Measurements from ENCODE around the gene SLC38A5. TPM values are rescaled to one million over a fixed set of nuclear protein-coding genes. Genes with fewer than 3 reads are reported as not detected.

Gene SLC38A5
- total and polyA plus RNA-seq, 2 donors = 8.7 to 19.6 TPM

DNA sequence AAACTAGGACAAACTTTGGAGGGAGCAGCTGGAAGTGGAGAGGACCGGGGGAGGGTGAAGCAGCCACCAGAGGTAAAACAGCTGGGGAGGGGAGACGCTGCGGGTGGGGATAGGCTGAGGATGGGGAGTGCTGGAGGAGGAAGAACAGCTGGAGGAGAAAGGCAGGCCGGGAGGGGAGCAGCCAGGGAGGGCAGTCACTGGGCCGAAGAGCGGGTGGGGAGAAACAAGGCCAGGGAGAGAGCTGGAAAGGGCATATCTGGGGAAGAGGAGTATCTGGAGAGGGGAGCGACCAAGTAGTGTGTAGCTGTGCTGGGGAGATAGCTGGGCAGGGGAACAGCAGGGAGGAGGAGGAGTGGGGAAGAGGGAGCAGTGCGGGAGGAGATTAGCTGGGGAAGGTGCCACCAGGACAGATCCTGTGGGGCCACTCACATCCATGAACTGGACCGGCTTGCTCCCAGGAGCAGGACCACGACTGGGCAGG, 2.7 kb downstream of the SLC38A5 start:
- 92% methylated on average over 10 of the region's 10 CpGs for WGBS
- no peak overlapping the region for H3K4me3 ChIP-seq (ENCODE audit: low read length in 2 of 2)
- no peak for DNase-seq (ENCODE audit: low read depth in 6 of 9, low spot score in 9 of 9)

DNA sequence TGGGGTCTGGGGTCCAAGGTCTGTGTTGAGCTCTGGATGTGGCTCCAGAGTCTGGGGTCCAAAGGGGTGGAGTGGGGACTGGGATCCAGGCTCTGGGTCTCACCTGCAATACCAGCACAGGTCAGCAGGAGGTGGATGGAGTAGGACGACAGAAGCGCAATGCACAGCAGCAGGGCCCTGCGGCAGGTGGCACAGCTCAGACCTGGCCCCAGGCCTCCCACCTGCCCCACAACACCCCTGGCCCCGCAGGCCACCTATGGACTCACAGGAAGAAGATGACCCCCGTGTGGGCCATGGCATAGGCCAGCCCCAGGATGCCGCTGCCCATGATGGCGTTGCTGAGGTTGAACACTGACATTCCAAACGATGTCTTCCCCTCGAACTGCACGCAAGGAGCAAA, 3.4 kb downstream of the SLC38A5 start:
- H3K4me1 ChIP-seq (ENCODE audit: control insufficient read depth in 2 of 2, insufficient read depth in 2 of 2, low read length in 2 of 2) = peaks cover 5 to 11% of the 10 kb centered on the region in 2 donors
- WGBS = 99% methylated on average over 10 of the region's 10 CpGs
- no peaks in the 10 kb centered on the region for H3K27me3 ChIP-seq (ENCODE audit: control insufficient read depth in 2 of 2, insufficient read depth in 1 of 2, low read length in 1 of 2)
- no peak overlapping the region for H3K27ac ChIP-seq (ENCODE audit: low read depth in 1 of 2, low read length in 1 of 2)
- no peak for DNase-seq (ENCODE audit: low read depth in 6 of 9, low spot score in 9 of 9)
- H3K9me3 ChIP-seq (ENCODE audit: control insufficient read depth in 2 of 2, insufficient read depth in 1 of 2, low read length in 1 of 2) = peaks cover 0 to 3% of the 10 kb centered on the region in 2 donors
- peaks cover 3 to 9% of the 10 kb centered on the region in 2 donors for H3K36me3 ChIP-seq (ENCODE audit: control insufficient read depth in 2 of 2, insufficient read depth in 2 of 2, low read length in 1 of 2)
- H3K4me3 ChIP-seq (ENCODE audit: low read length in 2 of 2) = no peak overlapping the region

More for the DNA sequence above, 2.7 kb downstream of the SLC38A5 start:
- Histone ChIP-seq H3K9me3 (ENCODE audit: control insufficient read depth in 2 of 2, insufficient read depth in 1 of 2, low read length in 1 of 2) (peaks cover 0 to 3% of the 10 kb centered on the region in 2 donors), H3K27ac (ENCODE audit: low read depth in 1 of 2, low read length in 1 of 2) (no peak overlapping the region), H3K27me3 (ENCODE audit: control insufficient read depth in 2 of 2, insufficient read depth in 1 of 2, low read length in 1 of 2) (no peaks in the 10 kb centered on the region), H3K4me1 (ENCODE audit: control insufficient read depth in 2 of 2, insufficient read depth in 2 of 2, low read length in 2 of 2) (peaks cover 5 to 11% of the 10 kb centered on the region in 2 donors), H3K36me3 (ENCODE audit: control insufficient read depth in 2 of 2, insufficient read depth in 2 of 2, low read length in 1 of 2) (peaks cover 3 to 4% of the 10 kb centered on the region in 2 donors)

DNA sequence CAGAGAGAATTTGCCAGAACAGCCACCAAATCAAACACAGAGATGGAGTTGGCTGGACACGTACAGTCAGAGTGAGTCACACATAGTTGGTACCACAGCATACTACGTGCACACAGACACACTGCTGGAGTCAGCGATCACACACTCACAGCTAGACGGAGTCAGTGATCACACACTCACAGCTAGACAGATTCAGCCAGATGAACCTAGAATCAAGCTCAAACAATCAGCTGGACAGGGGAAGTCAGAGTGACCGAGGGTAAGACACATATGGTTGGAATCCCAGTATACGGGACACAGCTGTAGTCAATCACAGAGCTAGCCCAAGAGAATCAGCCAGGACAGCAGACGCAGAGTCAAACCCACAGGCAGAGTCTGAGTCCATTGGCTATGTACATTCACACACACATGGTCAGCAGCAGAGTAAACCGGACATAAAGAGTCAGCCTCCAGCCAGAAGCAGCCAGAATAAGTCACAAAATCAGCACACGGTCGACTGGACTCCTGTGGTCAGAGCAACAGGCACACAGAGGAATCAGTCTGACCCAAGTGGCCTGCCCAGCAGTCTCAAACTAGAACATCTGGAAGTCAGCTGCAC, 4.6 kb downstream of the SLC38A5 start:
- Histone ChIP-seq H3K4me1 (ENCODE audit: control insufficient read depth in 2 of 2, insufficient read depth in 2 of 2, low read length in 2 of 2) (peaks cover 5 to 11% of the 10 kb centered on the region in 2 donors), H3K9me3 (ENCODE audit: control insufficient read depth in 2 of 2, insufficient read depth in 1 of 2, low read length in 1 of 2) (peaks cover 0 to 3% of the 10 kb centered on the region in 2 donors), H3K4me3 (ENCODE audit: low read length in 2 of 2) (no peak overlapping the region), H3K27ac (ENCODE audit: low read depth in 1 of 2, low read length in 1 of 2) (no peak overlapping the region), H3K27me3 (ENCODE audit: control insufficient read depth in 2 of 2, insufficient read depth in 1 of 2, low read length in 1 of 2) (no peaks in the 10 kb centered on the region), H3K36me3 (ENCODE audit: control insufficient read depth in 2 of 2, insufficient read depth in 2 of 2, low read length in 1 of 2) (peaks cover 8 to 12% of the 10 kb centered on the region in 2 donors)
- no peak for DNase-seq (ENCODE audit: low read depth in 6 of 9, low spot score in 9 of 9)
- WGBS = 95% methylated on average over 10 of the region's 10 CpGs

DNA sequence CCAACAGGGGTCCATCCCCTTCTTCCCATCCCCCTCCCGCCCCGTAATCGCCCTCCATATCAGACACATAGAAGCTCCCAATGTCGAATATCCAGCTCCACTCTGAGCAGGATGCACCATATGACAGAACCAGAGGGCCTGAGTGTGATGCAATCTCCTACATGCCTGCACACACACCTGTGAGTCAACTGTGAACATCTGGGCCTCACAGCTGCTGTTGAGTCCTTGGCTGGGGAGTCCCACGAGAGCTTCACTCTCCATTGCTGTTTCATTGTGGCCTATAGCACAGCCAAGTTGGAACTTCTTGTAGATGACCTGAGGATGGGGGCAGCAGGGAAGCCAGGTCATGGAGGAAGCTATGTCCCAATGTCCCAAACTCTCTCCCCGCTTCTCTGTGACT, 8.2 kb downstream of the SLC38A5 start:
- DNase-seq (ENCODE audit: low read depth in 6 of 9, low spot score in 9 of 9) = no peak
- Histone ChIP-seq H3K9me3 (ENCODE audit: control insufficient read depth in 2 of 2, insufficient read depth in 1 of 2, low read length in 1 of 2) (no peaks in the 10 kb centered on the region), H3K27ac (ENCODE audit: low read depth in 1 of 2, low read length in 1 of 2) (no peak overlapping the region), H3K4me1 (ENCODE audit: control insufficient read depth in 2 of 2, insufficient read depth in 2 of 2, low read length in 2 of 2) (no peaks in the 10 kb centered on the region), H3K36me3 (ENCODE audit: control insufficient read depth in 2 of 2, insufficient read depth in 2 of 2, low read length in 1 of 2) (peaks cover 8 to 18% of the 10 kb centered on the region in 2 donors), H3K27me3 (ENCODE audit: control insufficient read depth in 2 of 2, insufficient read depth in 1 of 2, low read length in 1 of 2) (no peaks in the 10 kb centered on the region), H3K4me3 (ENCODE audit: low read length in 2 of 2) (no peak overlapping the region)
- 80% methylated on average over 6 of the region's 6 CpGs for WGBS

DNA sequence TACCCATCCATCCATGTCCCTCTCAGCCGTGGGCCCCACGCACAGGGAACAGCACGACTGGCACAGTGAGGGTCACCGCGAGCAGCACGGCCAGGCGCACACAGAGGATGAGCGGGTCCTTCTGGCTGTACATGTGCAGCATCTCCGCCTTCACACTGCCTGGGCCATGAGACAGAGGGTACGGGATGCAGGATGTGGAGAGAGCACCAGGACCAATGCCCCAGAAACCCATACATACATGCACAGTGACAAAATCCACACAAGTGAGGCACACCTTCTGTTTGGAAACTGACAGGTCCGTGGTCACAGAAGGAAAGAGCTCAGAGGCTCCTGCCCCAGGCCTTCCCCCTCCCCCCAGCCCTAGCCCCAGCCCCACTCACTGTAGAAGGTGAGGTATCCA, 9.5 kb downstream of the SLC38A5 start:
- peaks cover 5 to 18% of the 10 kb centered on the region in 2 donors for H3K36me3 ChIP-seq (ENCODE audit: control insufficient read depth in 2 of 2, insufficient read depth in 2 of 2, low read length in 1 of 2)
- H3K9me3 ChIP-seq (ENCODE audit: control insufficient read depth in 2 of 2, insufficient read depth in 1 of 2, low read length in 1 of 2) = no peaks in the 10 kb centered on the region
- H3K4me3 ChIP-seq (ENCODE audit: low read length in 2 of 2) = no peak overlapping the region
- H3K27ac ChIP-seq (ENCODE audit: low read depth in 1 of 2, low read length in 1 of 2) = no peak overlapping the region
- DNase-seq (ENCODE audit: low read depth in 6 of 9, low spot score in 9 of 9) = no peak
- 99% methylated on average over 11 of the region's 11 CpGs for WGBS
- no peaks in the 10 kb centered on the region for H3K27me3 ChIP-seq (ENCODE audit: control insufficient read depth in 2 of 2, insufficient read depth in 1 of 2, low read length in 1 of 2)
- no peaks in the 10 kb centered on the region for H3K4me1 ChIP-seq (ENCODE audit: control insufficient read depth in 2 of 2, insufficient read depth in 2 of 2, low read length in 2 of 2)

DNA sequence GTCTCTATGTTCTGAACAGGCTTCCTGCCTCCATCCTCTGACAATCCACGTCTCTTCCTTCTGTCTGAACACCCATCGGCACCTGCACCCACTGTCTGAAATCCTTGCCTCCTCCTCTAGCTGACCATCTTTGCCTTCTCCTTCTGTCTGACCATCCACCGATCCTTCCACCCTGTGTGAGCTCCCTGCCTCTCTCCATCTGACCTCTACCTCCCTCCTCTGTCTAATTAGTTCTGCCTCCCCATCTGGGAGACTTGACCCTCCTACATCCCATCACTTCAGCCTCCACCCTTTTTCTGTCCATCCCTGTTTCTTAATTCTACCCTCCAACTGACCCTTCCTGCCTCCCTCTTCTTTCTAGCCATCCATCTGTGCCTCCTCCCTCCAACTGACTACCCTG, 10.0 kb downstream of the SLC38A5 start:
- 99% methylated on average over 3 of the region's 3 CpGs for WGBS
- no peak overlapping the region for H3K27ac ChIP-seq (ENCODE audit: low read depth in 1 of 2, low read length in 1 of 2)
- no peak overlapping the region for H3K4me3 ChIP-seq (ENCODE audit: low read length in 2 of 2)
- no peaks in the 10 kb centered on the region for H3K4me1 ChIP-seq (ENCODE audit: control insufficient read depth in 2 of 2, insufficient read depth in 2 of 2, low read length in 2 of 2)
- no peaks in the 10 kb centered on the region for H3K9me3 ChIP-seq (ENCODE audit: control insufficient read depth in 2 of 2, insufficient read depth in 1 of 2, low read length in 1 of 2)
- DNase-seq (ENCODE audit: low read depth in 6 of 9, low spot score in 9 of 9) = no peak
- peaks cover 5 to 17% of the 10 kb centered on the region in 2 donors for H3K36me3 ChIP-seq (ENCODE audit: control insufficient read depth in 2 of 2, insufficient read depth in 2 of 2, low read length in 1 of 2)
- no peaks in the 10 kb centered on the region for H3K27me3 ChIP-seq (ENCODE audit: control insufficient read depth in 2 of 2, insufficient read depth in 1 of 2, low read length in 1 of 2)

DNA sequence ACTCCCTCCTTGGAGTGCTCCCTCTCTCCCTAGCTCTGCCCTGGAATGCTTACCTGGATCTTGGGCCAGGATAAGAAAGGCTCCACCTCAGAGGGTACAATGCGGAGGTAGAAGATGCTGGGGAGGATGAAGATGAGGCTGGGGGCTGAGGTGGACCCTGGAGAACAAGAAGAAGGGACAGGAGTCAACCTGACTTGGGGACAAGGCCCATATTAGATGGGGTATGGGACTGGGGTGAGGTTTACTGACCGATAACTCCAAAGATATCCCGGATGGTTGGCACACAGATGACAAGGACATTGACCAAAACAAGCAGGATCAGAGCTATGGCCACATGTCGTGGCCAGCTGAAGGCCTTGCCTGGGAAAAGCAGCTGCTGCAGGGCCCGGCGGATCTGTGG, 10.6 kb downstream of the SLC38A5 start:
- no peak for DNase-seq (ENCODE audit: low read depth in 6 of 9, low spot score in 9 of 9)
- Histone ChIP-seq H3K27me3 (ENCODE audit: control insufficient read depth in 2 of 2, insufficient read depth in 1 of 2, low read length in 1 of 2) (no peaks in the 10 kb centered on the region), H3K36me3 (ENCODE audit: control insufficient read depth in 2 of 2, insufficient read depth in 2 of 2, low read length in 1 of 2) (peaks cover 5 to 14% of the 10 kb centered on the region in 2 donors), H3K4me1 (ENCODE audit: control insufficient read depth in 2 of 2, insufficient read depth in 2 of 2, low read length in 2 of 2) (no peaks in the 10 kb centered on the region), H3K9me3 (ENCODE audit: control insufficient read depth in 2 of 2, insufficient read depth in 1 of 2, low read length in 1 of 2) (no peaks in the 10 kb centered on the region), H3K4me3 (ENCODE audit: low read length in 2 of 2) (no peak overlapping the region), H3K27ac (ENCODE audit: low read depth in 1 of 2, low read length in 1 of 2) (no peak overlapping the region)
- WGBS = over 99% methylated on average over 6 of the region's 6 CpGs

DNA sequence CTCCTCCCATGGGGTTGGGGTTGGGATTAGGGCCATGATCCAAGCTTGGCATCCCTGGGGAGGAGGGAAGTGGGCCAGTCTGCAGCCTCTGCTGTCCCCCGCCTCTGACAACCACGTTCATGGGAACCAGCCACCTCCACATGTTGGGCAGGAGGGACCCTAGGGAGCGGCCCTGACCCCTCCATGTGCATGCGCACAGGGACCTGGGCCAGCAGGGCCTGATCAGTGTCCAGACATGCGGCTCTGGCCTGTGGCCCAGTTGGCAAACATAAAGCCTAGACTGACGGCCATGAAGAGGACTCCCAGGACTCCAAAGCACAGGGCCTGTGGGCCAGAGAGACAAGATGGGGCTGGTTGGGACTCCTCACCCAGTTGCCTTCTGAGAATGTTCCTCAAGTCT, 11.3 kb downstream of the SLC38A5 start:
- Histone ChIP-seq H3K36me3 (ENCODE audit: control insufficient read depth in 2 of 2, insufficient read depth in 2 of 2, low read length in 1 of 2) (peaks cover 5 to 14% of the 10 kb centered on the region in 2 donors), H3K27ac (ENCODE audit: low read depth in 1 of 2, low read length in 1 of 2) (no peak overlapping the region), H3K9me3 (ENCODE audit: control insufficient read depth in 2 of 2, insufficient read depth in 1 of 2, low read length in 1 of 2) (no peaks in the 10 kb centered on the region), H3K4me3 (ENCODE audit: low read length in 2 of 2) (no peak overlapping the region), H3K4me1 (ENCODE audit: control insufficient read depth in 2 of 2, insufficient read depth in 2 of 2, low read length in 2 of 2) (no peaks in the 10 kb centered on the region), H3K27me3 (ENCODE audit: control insufficient read depth in 2 of 2, insufficient read depth in 1 of 2, low read length in 1 of 2) (no peaks in the 10 kb centered on the region)
- 91% methylated on average over 6 of the region's 6 CpGs for WGBS
- no peak for DNase-seq (ENCODE audit: low read depth in 6 of 9, low spot score in 9 of 9)

DNA sequence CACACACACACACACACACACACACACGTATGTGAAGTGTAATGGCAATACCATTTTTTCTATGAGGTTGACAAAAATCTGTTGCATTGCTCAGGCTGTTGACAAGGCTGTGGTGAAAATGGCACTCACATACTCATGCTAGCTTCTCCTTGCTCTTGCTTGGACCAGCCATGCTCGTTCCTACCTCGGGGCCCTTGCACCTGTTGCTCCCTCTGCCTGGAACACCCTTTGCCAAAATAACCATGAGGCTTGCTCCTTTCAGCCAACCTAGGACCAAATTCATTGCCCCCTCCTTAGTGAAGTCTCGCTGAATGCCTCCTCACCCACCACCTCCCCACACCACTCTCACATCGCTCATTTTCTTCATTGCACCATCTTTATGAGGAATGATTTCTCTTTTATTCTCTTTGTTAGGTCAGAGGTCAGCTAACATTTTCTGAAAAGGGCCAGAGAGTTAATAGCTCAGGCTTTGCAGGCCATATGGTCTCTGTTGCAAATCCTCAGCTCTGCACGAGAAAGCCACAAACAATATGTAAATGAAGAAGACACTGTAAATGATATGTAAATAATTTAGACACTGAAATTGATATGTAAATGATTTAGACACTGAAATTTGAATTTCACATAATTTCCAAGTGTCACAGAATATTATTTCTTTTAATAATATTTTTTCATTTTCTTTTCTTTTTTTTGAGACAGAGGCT, 13.3 kb downstream of the SLC38A5 start:
- no peaks in the 10 kb centered on the region for H3K27me3 ChIP-seq (ENCODE audit: control insufficient read depth in 2 of 2, insufficient read depth in 1 of 2, low read length in 1 of 2)
- no peaks in the 10 kb centered on the region for H3K9me3 ChIP-seq (ENCODE audit: control insufficient read depth in 2 of 2, insufficient read depth in 1 of 2, low read length in 1 of 2)
- 95% methylated on average over 6 of the region's 6 CpGs for WGBS
- no peak overlapping the region for H3K27ac ChIP-seq (ENCODE audit: low read depth in 1 of 2, low read length in 1 of 2)
- no peaks in the 10 kb centered on the region for H3K4me1 ChIP-seq (ENCODE audit: control insufficient read depth in 2 of 2, insufficient read depth in 2 of 2, low read length in 2 of 2)
- peaks cover 5 to 10% of the 10 kb centered on the region in 2 donors for H3K36me3 ChIP-seq (ENCODE audit: control insufficient read depth in 2 of 2, insufficient read depth in 2 of 2, low read length in 1 of 2)
- no peak for DNase-seq (ENCODE audit: low read depth in 6 of 9, low spot score in 9 of 9)
- no peak overlapping the region for H3K4me3 ChIP-seq (ENCODE audit: low read length in 2 of 2)

Data from thymus (tissue), 11 donors.